ENCODE results near the gene DAAM1.
A peak's percentile ranks its signal among the peaks of the same experiment; 100 is the strongest.

The DAAM1 gene

DNA sequence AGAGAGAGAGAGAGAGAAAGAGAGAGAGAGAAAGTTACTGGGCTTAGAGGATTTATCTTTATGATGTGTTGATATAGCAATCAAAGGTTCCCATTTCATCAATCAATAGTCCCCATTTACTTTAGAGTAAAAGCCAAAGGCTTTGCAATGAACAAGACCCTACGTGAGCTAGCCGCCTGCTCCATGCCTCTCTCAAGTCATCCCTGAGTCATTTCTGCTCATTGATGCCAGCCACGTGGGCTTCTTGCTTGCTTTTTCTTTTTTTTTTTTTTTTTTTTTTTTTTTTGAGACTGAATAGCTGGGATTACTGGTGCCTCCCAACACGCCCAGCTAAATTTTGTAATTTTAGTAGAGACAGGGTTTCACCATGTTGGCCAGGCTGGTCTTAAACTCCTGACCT, 205.8 kb downstream of the DAAM1 start:
- no peak for TF ChIP-seq CTCF (conservative IDR thresholded peaks at IDR 0.05; ENCODE audit: low read length)

DNA sequence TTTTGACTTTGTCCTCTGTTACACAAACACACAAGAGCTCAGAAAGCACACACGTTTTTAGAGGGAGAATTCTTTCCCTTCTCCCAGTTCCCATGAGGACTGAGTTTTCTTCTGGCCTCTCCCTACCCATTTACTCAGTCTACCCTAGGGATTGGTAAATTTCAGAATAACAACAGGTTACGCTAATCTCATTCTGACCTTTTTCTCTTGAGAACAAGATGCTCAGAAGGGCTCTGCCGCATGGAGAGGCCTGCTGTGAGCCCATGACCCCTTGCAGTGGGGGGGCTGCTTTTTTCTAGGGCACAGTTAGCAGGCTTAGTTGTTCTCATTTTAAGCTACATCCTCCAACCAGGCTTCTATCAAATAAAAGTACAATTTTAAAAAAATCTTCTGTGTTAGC, 207.2 kb downstream of the DAAM1 start:
- H3K4me3 ChIP-seq (ENCODE audit: low read length) = no peak overlapping the region
- TF ChIP-seq CTCF (conservative IDR thresholded peaks at IDR 0.05; ENCODE audit: low read length) = no peak
- DNase-seq (ENCODE audit: low read depth) = no peak

More for the DNA sequence above, 205.8 kb downstream of the DAAM1 start:
- H3K4me3 ChIP-seq (ENCODE audit: low read length) = no peak overlapping the region
- no peak for DNase-seq (ENCODE audit: low read depth)

- no peak for TF ChIP-seq CTCF (conservative IDR thresholded peaks at IDR 0.05; ENCODE audit: low read length)
- no peak for DNase-seq (ENCODE audit: low read depth)
- no peak overlapping the region for H3K4me3 ChIP-seq (ENCODE audit: low read length)
These were observed 210.4 kb downstream of the DAAM1 start for GRCh38 chr14:59398841-59399240.

DNA sequence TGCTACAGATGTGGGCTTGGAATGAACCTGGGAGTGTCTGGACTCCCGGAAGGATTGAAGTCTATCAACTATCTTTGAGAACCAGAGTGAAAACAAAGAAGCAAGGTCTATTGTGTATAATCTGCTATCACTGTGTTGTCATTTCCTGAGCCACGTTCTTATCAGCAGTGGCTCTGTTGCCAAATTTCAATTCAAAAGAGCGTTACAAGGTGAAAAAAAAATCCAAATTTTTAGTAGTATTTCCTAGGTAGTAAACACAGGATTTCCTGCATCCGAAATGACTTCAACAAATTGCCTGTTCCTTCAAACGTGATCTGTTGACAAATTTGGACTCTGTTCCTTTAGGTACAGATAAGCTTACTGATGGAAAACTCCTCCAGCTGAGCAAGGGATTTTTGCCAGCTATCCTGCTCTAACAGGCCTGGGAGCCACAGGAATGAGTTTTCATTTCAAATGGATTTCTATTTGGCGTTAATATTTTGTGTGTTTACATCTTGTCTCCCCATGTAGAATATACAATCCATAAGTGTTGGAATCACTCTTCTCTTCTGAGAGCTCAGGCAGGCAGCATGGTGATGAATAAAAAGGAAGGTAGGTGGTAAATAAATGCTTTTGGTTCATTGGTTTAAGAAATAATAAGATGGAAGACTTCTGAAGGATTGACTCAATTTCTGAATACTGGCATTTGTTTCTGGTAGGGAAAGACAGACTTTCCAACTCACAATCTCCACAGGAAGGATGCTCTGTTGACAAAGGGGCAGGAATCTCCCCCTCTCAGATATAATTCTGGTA, 218.2 kb downstream of the DAAM1 start:
- DNase-seq (ENCODE audit: low read depth) = peak; percentile 40
- H3K4me3 ChIP-seq (ENCODE audit: low read length) = no peak overlapping the region
- TF ChIP-seq CTCF (conservative IDR thresholded peaks at IDR 0.05; ENCODE audit: low read length) = no peak

GRCh38 chr14:59407246-59408010, 219.0 kb downstream of the DAAM1 start:
- TF ChIP-seq CTCF (conservative IDR thresholded peaks at IDR 0.05; ENCODE audit: low read length) = no peak
- peak; percentile 94 for DNase-seq (ENCODE audit: low read depth)
- H3K4me3 ChIP-seq (ENCODE audit: low read length) = no peak overlapping the region

GRCh38 chr14:59415836-59416602, 227.6 kb downstream of the DAAM1 start:
- no peak overlapping the region for H3K4me3 ChIP-seq (ENCODE audit: low read length)
- DNase-seq (ENCODE audit: low read depth) = no peak
- no peak for TF ChIP-seq CTCF (conservative IDR thresholded peaks at IDR 0.05; ENCODE audit: low read length)
